Tibial nerve (tissue), 3 donors: ENCODE measurements around the gene BTBD19.

Source experiments
- CTCF ChIP-seq, 5 experiments: fragments of 200-600 bp in 3 of 5; fragments of 450-650 bp in 2 of 5; sonication (generic) in 3 of 5; IDR thresholded peaks; one replicate each; pipeline ENCODE4 v1.5.1; 2016 to 2019; ENCODE audit warnings: antibody characterized with exemption in 5 of 5, mild to moderate bottlenecking in 3 of 5, moderate library complexity in 2 of 5
- POLR2A ChIP-seq, 2 donors: fragments of 450-650 bp; IDR thresholded peaks; one replicate each; pipeline ENCODE4 v1.6.1; 2017; ENCODE audit warnings: antibody characterized with exemption in 2 of 2, mild to moderate bottlenecking in 2 of 2, moderate library complexity in 2 of 2

- TF ChIP-seq POLR2A (IDR thresholded peaks at IDR 0.05) (no peak), CTCF (IDR thresholded peaks at IDR 0.05) (no peak)
Observed at GRCh38 chr1:44808938-44809917, 905 bp downstream of the BTBD19 start.
